Activated gamma-delta T cell treated with Interleukin-2 at 50 U/mL for 16 hours (primary cell): ENCODE data around the gene MAP4K4.

Experiments
- DNase-seq: peaks from one replicate; pipeline ENCODE4 v3.0.0-alpha.2; 2020

The MAP4K4 gene

DNA sequence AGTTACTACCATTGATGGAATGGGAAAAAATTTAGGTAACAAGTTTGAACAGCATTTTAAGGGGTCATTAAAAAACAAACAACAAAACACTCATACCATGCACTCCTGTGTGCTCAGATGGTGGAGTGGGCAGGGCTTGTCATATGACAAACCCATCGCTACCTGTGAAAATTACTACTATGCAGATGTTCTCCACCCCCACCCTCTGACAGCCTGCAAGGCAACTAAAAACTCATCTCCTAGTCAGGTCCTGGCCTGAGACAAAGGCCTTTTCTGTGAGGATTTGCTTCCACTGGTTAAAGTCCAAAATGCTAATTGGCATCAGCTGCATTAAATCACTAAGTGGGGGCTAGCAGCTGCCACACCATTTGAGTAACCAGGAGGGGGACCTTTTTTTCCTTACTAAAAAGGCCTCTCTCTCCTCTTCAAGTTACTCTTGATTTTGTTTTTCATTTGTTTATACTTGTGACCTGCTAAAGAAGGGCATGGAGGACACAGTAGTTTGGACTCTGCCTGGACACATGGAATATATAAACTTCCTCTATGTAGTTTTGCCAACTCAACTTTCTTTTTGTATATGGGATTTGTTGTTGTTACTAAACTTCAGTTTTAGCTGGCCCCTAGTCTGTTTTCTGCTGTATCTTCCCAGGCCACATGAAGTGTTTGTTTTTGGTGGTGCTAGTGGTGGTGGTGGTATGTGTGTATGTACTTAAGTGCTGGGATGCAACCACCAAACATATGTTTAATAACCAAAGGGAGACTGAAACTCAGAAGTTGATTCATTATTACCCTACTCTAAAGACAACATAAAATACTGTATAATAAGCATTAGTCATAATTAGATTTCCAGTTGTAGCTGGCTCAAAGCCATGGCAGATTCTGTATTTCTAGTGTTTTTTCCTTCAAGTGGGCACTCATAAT is 121.3 kb downstream of the MAP4K4 start:
- no peak for DNase-seq

DNA sequence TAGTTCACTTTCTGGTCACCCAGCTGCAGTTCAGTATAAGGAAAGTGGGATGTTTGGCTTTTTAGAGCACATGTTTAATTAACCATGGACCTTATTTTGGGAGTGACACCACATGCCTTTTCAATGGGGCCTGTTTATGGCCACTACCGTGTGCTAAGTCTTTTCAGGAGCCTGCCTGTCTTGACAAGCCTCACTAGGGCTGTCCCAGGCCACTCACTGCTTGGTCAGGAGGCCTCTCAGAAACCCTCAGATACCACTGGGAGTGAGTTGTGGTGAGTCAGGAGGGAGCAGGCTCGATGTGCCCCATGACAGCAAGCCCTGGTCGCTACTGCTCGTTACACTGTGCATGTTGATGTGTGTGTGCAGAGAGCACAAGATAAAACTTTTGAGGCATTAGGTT is 123.0 kb downstream of the MAP4K4 start:
- DNase-seq: no peak

DNA sequence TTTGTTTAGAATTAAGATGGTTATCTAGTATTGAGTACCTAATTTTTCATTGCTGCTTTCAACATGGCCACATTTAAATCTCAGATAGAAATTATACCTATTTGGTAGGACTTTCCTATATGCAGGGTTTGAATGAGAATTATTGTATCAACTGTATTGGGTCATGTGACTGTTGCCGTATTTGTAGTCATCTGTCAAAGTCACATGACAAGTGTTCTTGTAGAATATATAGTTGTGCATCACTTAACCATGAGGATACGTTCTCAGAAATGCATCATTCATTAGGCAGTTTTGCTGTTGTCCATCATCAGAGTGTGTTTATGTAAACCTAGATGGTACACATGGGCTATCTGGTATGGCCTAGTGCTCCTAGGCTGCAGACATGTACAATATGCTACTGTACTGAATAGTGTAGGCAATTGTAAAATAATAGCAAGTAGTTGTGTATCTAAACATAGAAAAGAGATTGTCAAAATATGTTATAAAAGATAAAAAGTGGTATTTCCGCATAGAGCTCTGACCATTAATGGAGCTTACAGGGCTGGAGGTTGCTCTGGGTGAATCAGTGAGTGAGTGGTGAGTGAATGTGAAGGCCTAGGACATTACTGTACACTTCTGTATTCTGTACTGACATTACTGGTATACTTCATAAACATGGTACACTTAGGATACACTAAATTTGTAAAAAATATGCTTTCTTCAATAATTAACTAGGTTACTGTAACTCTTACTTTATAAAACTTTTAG is 123.7 kb downstream of the MAP4K4 start:
- DNase-seq: no peak

DNA sequence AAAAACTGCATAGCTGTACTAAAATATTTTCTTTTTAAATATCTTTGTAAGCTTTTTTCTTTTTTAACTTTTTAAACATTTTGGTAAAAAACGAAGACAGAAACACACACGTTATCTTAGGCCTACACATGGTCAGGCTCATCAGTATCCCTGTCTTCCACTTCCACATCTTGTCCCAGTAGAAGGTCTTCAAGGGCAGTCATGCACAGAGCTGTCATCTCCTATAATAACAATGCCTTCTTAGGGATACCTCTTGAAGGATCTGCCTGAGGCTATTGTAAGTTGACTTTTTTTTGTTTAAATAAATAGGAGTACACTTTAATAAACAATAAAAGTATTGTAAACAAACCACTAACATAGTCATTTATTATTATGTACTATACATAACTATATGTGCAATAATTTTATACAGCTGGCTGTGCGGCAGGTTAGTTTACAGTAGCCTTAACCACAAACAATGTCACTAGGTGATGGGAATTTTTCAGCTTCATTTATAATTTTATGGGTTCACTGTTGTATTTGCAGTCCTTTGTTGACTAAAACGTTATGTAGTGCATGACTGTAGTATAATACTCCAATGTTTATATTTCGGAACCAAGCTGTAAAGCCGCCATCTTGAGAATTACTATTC is 124.4 kb downstream of the MAP4K4 start:
- no peak for DNase-seq

DNA sequence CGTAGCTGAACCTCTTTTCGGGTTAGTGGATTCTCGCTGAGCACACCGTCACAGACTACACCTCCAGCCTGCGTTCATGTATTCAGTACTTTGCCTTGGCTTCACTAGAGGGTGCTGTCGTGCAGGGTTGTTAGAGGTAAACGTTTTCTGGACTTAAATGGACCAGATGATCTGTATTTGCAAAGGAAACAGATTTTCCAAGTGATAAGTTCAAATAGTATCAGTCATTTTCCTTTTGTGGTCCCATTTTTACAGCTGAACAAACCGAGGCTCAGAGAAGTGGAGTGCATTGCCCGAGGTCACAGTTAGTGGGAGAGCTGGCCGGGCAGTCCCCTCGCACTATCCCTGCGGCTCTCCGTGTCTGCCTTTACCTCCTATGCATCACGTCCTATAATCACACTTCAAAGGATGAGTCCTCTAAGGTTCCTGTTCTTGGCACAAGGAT is 125.9 kb downstream of the MAP4K4 start:
- DNase-seq: peak; percentile 70

DNA sequence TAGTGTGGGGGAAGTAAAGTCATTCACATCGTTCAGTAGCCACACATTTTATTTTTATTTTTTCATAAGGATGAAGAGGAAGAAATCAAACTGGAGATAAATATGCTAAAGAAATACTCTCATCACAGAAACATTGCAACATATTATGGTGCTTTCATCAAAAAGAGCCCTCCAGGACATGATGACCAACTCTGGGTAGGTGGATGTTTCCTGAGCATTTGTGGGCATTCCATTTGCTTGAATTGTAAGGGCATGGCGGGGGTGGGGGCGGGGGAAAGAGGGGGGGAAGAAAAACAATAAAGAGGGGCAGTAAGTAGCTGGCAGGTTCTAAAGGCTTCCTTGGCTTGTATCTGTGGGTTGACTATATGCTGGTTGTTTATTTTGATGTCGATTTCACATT is 126.4 kb downstream of the MAP4K4 start:
- DNase-seq: no peak

DNA sequence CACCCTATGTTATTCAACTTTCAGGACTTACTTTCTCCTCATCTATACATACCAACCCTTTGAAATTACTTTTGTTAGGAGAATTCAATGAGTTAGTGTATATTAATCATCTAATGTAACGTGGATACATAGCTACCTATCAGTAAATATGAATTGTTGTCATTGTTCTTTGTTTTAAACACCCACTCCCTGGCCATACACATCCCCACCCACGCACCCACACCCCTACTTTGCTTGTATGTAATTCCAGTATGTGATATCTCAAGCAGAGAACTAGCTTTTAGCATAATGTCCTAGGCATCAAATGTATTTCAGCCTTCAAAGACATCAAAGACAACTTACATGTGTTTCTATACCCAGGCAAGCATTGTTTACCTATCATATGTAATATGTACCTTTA is 129.2 kb downstream of the MAP4K4 start:
- no peak for DNase-seq

DNA sequence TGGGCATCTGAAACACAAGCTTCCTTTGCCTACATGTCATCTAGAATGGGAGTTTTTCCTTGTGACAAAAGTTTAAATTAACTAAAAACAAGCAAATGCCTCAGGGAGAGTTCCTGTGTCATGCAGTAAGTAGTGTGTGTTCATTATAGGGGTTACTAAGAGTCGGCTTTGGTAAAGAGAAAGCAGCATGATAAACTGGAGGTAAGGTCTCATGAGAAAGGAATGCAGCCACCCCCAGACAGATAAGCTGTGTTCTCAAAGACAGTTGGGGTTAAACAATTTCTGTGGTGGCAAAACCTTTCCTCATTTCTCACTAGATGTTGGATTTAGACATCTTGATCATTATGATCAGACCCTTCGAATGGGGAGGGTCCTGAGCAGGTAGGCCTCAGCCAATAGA is 129.7 kb downstream of the MAP4K4 start:
- DNase-seq: no peak

DNA sequence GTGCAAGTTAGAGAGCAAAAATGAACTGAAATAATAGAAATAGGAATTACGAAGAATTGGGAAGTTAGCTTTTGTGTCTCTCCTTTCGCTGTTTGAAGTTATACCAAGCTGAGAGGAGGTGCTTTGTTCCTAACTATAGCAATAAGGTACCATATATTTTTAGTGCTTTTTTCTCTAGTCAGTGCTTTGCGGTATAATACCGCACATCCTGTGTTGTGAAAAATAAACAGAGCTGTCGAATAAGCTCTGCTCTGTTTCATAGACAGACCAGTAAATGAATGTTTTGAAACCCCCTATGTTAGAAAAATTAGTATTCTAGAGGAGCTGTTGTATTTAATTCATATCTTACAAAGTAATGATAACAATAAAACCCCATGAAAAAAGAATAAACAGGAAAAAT is 130.8 kb downstream of the MAP4K4 start:
- no peak for DNase-seq

DNA sequence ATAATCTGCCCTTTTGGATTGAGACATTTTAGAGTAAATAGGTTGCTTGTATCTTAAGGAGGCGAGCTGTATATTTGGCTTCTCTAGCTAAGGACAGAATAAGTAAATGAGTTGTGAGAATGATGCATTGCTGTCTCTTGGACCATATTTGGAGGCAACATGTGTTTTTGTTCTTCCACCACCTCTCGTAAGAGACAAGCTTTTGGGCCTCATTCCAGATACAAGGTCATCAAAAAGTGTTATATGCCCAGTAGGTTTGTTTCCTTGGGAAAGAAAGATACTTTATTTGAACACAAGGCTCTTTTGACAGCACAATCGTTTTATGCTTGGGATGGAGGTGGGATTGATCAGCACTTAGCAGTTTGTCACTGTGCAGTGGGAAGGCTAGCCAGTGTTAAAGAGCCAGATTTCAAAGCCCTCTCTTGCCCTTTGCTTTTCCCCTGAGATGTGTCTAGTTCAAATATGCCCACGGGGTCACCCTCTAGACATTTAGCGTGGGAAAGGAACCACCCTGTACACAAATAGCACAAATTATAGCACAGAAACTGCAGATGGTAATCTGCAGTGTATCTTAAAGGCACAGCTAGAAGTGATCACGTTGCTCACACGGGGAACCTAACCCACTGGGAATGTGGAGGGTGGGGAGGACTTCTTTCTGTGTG is 131.3 kb downstream of the MAP4K4 start:
- DNase-seq: no peak

DNA sequence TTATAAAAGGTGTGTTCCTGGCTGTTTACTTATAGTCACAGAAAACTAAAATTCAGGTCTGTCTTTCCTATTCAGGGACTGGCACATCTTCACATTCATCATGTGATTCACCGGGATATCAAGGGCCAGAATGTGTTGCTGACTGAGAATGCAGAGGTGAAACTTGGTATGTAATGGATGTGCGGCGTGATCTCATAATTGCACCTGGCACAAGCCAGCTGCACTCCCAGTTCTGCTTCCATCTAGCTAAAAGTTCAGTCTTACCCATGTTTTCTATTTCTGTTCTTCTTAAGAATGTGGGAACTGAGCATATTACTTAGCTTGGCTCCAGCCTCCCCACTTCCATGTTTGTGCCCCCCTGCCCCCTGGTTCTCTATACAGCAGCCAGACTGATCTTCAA is 131.9 kb downstream of the MAP4K4 start:
- DNase-seq: no peak

DNA sequence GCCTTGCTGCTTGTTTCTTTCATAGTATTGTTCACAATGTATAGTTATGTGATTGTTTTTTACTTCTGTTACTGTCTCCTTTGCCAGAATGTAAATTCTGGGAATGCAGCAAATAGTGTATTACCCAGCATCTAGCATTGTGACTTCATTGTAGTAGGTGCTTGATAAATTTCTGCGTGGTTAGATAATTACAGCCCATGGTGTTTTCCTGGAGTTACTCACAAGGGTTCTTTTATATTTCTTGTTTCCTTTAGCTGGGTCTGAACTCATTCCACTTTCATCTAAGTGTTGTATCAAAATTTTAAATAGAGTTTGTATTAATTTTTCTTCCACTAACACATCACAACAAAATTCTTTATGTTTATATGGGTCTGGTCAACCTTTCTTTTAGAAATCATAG is 132.6 kb downstream of the MAP4K4 start:
- DNase-seq: no peak

DNA sequence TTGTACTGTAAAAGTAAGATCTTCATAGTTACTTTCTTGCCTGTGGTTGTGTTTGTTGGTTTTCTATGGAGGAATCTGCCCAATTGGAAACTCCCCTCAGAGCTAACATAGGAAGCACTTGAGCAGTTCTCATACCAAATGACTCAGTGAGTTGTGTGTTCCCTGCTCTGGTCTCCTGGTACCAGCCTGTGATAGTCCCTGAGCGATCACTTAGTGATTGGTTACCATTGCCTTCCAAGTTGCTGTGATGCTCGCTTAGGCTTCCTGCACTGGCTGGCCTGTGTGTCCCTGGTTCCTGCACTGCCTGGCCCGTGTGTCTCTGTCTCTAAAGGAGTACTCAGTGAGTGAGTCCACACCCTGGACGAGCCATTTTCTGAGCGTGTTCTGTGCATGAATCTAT is 133.0 kb downstream of the MAP4K4 start:
- DNase-seq: no peak

DNA sequence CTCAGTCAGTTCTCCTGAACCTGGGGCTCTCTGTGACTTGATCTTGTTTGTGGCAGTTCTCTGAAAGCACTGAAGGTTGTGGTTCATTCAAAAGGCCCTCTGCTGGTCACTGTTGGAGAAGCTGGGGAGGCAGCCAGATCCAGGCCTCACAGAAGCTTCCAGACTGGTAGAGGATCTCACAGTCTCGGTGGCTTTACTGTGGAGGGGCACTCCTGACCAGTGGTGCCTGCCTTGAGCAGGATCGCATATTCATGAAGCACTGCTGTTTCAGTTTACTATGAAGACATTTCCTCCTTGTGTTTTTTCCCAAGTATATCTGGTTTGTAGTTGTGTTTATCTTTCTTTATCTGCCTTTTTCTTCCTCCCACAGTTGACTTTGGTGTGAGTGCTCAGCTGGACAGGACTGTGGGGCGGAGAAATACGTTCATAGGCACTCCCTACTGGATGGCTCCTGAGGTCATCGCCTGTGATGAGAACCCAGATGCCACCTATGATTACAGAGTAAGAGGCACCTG is 133.9 kb downstream of the MAP4K4 start:
- peak; percentile 63 for DNase-seq

DNA sequence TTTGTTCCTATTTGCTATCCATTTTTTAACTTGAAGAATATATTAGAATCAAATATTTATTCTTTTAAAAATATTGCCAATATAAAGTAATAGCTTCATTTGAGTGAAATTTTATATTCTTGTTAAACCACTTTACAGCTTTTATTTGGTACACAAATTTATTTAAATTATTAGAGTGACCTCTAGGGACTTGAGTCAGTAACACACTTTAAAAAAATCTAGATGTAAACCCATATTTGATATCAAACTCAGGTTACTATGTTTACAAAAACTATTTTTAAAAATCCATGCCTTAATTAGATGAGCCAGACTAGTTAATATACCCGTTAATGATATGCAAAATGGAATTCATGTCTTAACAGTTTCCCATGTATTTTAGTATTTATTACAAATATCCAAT is 134.6 kb downstream of the MAP4K4 start:
- no peak for DNase-seq

DNA sequence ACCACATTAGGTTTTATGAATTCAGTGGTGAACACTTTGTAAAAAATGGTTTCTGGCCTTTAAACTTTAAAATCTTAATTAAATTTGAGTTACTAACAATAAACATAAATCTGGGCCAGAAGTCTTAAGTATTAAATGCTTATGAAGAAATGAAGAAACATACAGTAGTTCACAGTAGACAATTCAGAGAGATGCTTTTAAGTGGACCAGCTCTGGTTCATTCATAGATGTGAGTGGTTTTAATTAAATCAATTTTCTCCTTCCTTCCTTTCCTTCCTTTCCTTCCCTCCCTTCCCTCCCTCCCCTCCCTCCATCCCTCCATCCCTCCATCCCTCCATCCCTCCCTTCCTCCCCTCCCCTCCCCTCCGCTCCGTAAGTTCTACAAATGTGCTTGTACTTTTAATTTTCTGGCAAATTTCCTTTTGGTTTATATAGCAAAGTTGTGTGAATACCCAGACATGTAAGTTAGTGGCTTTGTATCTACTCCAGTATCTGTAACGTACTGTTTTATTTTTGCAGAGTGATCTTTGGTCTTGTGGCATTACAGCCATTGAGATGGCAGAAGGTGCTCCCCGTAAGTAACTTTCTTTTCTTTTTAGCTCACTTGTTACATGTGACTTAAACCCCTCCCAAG is 136.5 kb downstream of the MAP4K4 start:
- no peak for DNase-seq

DNA sequence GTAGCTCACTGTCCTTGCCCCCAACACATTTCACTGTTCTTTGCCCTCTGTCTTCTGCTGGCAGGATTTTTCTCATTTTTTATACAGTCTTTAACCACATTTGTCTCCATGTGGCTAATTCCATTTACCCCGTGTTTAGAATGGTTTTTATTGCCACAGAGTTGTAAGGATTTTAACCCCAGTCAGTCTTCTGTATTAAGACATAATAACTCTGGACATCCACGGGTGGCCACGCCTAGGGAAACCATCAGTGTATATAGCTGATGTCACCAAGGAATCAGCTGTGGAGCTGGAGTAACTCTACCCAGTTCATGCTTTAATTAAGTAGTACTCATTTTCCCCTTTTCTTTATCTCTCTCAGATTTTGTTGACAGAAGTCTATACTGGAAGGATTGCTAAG is 139.8 kb downstream of the MAP4K4 start:
- no peak for DNase-seq

DNA sequence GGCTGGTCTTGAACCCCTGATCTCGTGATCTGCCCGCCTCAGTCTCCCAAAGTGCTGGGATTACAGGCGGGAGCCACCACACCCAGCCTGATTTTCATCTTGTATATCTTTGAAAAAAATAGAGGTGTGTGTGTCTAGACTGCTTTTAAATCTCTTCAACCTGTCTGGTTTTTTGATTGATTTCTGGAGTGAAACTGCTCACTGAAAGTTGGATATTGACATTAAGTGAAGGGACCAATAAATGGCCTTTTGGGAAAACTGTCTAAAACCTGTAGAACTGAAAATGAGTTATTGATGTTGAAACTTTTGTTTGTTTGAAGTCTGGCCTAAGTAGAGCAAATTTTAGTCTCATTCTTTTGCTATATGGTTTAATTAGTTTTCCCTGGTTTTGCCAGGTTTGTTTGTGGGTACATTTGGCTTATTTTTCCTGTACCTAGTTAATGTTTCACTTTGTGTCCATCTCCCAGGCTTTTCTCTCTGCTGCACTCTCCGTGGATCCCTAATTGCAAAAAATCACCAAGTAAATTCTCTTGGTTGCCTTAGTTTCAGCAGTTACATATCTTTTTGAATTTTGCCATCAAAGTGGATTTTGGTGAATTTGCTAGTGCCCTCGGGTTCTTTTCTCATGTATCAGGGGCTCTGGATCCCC is 144.3 kb downstream of the MAP4K4 start:
- DNase-seq: no peak

DNA sequence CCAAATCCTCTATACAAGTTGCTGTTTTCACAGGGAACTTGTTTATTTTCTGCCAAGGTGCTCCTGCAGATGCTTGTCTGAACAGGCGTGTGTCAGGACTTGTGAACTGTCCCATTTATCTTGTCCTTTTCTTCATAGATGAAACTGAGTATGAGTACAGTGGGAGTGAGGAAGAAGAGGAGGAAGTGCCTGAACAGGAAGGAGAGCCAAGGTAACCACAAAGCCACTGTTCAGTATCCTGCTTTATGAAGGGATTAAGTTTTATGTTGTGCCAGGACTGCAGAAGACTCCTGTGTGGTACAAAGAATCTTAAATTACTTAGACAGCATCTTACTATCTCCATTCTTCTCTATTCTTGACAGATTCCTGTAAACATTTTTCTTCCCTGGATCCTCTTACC is 145.0 kb downstream of the MAP4K4 start:
- DNase-seq: no peak

DNA sequence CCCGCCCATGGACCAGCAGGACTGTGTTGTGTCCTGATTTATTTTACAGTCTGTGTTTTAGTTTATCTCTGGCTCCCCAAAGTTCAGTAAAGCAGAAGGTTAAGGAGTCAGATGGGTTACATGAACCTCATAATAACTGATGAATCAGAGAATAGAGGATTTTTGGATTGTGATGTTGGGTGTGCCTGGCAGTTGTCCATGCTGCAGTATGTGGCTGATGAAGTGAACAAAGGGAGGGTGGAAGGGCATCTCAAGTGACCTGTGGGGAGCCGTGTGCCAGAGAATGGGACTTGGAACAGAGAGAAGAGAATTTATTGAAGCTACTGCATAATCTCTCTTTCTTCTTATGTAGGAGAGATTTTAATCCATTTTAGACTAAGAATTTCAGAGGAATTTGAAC is 145.5 kb downstream of the MAP4K4 start:
- no peak for DNase-seq

DNA sequence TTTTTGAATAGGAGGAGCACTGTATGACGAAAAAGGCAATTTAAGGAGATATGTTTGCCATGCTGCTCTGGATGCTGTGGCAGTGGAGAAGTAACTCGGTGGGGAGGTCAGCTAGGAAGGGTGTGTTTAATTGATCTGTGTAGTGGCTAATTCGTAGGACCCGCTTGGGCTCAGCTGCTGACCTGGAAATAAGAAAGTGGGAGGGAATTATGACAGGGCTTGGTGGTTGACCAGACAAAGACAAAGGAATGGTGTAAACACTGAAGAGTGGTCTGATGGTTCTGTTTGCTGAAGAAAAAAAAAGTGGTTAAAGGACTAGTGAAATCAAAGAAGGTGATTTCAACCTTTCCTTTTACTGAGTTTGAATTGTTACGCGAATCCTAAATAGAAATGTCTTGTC is 146.0 kb downstream of the MAP4K4 start:
- DNase-seq: no peak

DNA sequence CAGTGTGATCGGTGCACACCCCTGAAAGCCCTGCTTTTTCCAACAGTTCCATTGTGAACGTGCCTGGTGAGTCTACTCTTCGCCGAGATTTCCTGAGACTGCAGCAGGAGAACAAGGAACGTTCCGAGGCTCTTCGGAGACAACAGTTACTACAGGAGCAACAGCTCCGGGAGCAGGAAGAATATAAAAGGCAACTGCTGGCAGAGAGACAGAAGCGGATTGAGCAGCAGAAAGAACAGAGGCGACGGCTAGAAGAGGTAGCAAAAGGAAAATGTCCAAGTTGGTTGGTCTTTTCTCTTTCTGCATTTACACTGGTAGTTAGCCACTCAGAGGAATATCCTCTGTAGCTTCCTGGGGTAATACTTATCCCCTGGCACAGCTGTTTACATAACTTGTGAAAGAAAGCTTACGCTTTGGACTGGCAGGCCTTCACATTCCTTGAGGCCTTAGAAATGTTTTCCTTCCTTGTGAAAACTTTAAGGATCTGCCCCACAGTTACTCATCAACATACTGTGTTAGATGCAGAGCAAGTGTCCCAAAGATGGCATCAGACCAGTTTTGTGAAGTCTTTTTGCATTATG is 146.6 kb downstream of the MAP4K4 start:
- DNase-seq: no peak
